Neural progenitor cell (in vitro differentiated cells): ENCODE data around the gene ZNF516. TPM values are rescaled to one million over a fixed set of nuclear protein-coding genes. Genes with fewer than 3 reads are reported as not detected.

ENCODE experiments used
- DNase-seq: peaks from one replicate; pipeline ENCODE4 v3.0.0-alpha.2; 2016; ENCODE audit warnings: low spot score
- H2AFZ ChIP-seq: fragments of 200-600 bp; sonication (generic); replicated peaks from 2 replicates; pipeline ENCODE4 v1.6.1; 2016; ENCODE audit warnings: antibody characterized with exemption
- H3F3A ChIP-seq: fragments of 200-600 bp; sonication (generic); 2 replicates; pipeline ENCODE4 v1.6.1; 2016; ENCODE audit warnings: antibody characterized with exemption, low read depth
- H3K27ac ChIP-seq: fragments of 200-600 bp; sonication (generic); 2 replicates; pipeline ENCODE4 v1.5.1; 2016; ENCODE audit warnings: mild to moderate bottlenecking
- H3K27me3 ChIP-seq: fragments of 200-600 bp; sonication (generic); 2 replicates; pipeline ENCODE4 v1.6.1; 2016; ENCODE audit warnings: mild to moderate bottlenecking, moderate library complexity
- H3K36me3 ChIP-seq: fragments of 200-600 bp; sonication (generic); 2 replicates; pipeline ENCODE4 v1.5.1; 2016
- H3K4me1 ChIP-seq: fragments of 200-600 bp; sonication (generic); 2 replicates; pipeline ENCODE4 v1.6.1; 2016; ENCODE audit warnings: mixed run types
- H3K4me2 ChIP-seq: fragments of 200-600 bp; sonication (generic); 2 replicates; pipeline ENCODE4 v1.6.1; 2016
- H3K4me3 ChIP-seq: fragments of 200-600 bp; sonication (generic); 2 replicates; pipeline ENCODE4 v1.5.1; 2016
- H3K79me2 ChIP-seq: fragments of 200-600 bp; sonication (generic); 2 replicates; pipeline ENCODE4 v1.6.1; 2016; ENCODE audit warnings: low read depth
- H3K9ac ChIP-seq: fragments of 200-600 bp; sonication (generic); 2 replicates; pipeline ENCODE4 v1.6.1; 2016
- H3K9me3 ChIP-seq: fragments of 200-600 bp; sonication (generic); 2 replicates; pipeline ENCODE4 v1.5.1; 2016; ENCODE audit warnings: low read depth
- H4K20me1 ChIP-seq: fragments of 200-600 bp; sonication (generic); 2 replicates; pipeline ENCODE4 v1.6.1; 2016; ENCODE audit warnings: low read depth
- H3K27ac Mint-ChIP-seq: 3 replicates; pipeline ENCODE4 v1.8.0; 2021; ENCODE audit warnings: mixed read lengths
- H3K27me3 Mint-ChIP-seq: 2 replicates; pipeline ENCODE4 v1.8.0; 2022; ENCODE audit warnings: low read depth, mild to moderate bottlenecking, inconsistent platforms, moderate library complexity, mixed read lengths; ENCODE audit not compliant: insufficient read depth
- H3K36me3 Mint-ChIP-seq: 3 replicates; pipeline ENCODE4 v1.8.0; 2021; ENCODE audit warnings: mixed read lengths
- H3K4me1 Mint-ChIP-seq: 3 replicates; pipeline ENCODE4 v1.8.0; 2021; ENCODE audit warnings: mixed read lengths
- H3K4me3 Mint-ChIP-seq: 3 replicates; pipeline ENCODE4 v1.8.0; 2021; ENCODE audit warnings: mild to moderate bottlenecking, moderate library complexity, mixed read lengths
- H3K9me3 Mint-ChIP-seq: 3 replicates; pipeline ENCODE4 v1.8.0; 2020; ENCODE audit warnings: mixed read lengths
- EZH2 ChIP-seq: fragments of 200-600 bp; sonication (generic); IDR thresholded peaks from 2 replicates; pipeline ENCODE4 v1.6.1; 2017; ENCODE audit warnings: antibody characterized with exemption, mild to moderate bottlenecking, moderate library complexity
- EZH2phosphoT487 ChIP-seq: fragments of 200-600 bp; sonication (generic); IDR thresholded peaks from 2 replicates; pipeline ENCODE4 v1.6.1; 2017; ENCODE audit warnings: antibody characterized with exemption
- total RNA-seq: library from RNA; depleted of rRNA; stranded (reverse); fragments of >200 nt; gene quantifications from 2 replicates; pipeline ENCODE4 v1.2.3, GENCODE V29; 2015; ENCODE audit warnings: low replicate concordance
- TF ChIP-seq, protein P1 (sequence below): fragments of 200-600 bp; sonication (generic); IDR thresholded peaks from 2 replicates; pipeline ENCODE4 v1.5.1; 2017; ENCODE audit warnings: antibody characterized with exemption, mild to moderate bottlenecking

ZNF516 gene
- total RNA-seq, 1 donor from 2014 or later: 45.5 TPM

DNA sequence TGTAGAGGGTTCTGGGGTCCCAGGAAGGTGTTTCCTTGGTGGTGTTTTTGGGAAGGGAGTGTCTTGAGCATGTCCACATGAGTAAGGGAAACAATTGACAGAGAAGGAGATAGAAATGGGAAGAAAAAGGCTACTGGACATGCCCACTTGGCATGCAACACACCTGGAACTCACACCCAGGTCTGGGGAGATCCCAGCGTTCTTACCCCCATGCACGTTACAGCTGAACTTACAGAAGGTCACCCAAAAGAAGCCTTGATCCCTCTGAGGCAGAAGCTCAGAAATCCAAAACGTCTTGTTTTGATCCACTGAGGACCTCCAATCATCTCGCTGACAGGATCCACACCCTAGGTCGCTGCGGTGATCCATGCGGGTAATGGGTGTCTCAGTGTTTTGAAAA is 142.0 kb downstream of the ZNF516 start:
- H3K36me3 Mint-ChIP-seq: peaks cover 43% of the 10 kb centered on the region
- no peaks in the 10 kb centered on the region for H3K79me2 ChIP-seq
- H3K27ac Mint-ChIP-seq: no peak overlapping the region
- no peak for DNase-seq
- H3K36me3 ChIP-seq: no peaks in the 10 kb centered on the region
- no peaks in the 10 kb centered on the region for H3K4me1 ChIP-seq
- no peaks in the 10 kb centered on the region for H4K20me1 ChIP-seq
- H3K27ac ChIP-seq: no peak overlapping the region
- peaks cover 14% of the 10 kb centered on the region for H3K4me1 Mint-ChIP-seq
- TF ChIP-seq, protein P1, sequence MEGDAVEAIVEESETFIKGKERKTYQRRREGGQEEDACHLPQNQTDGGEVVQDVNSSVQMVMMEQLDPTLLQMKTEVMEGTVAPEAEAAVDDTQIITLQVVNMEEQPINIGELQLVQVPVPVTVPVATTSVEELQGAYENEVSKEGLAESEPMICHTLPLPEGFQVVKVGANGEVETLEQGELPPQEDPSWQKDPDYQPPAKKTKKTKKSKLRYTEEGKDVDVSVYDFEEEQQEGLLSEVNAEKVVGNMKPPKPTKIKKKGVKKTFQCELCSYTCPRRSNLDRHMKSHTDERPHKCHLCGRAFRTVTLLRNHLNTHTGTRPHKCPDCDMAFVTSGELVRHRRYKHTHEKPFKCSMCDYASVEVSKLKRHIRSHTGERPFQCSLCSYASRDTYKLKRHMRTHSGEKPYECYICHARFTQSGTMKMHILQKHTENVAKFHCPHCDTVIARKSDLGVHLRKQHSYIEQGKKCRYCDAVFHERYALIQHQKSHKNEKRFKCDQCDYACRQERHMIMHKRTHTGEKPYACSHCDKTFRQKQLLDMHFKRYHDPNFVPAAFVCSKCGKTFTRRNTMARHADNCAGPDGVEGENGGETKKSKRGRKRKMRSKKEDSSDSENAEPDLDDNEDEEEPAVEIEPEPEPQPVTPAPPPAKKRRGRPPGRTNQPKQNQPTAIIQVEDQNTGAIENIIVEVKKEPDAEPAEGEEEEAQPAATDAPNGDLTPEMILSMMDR: no peak
- TF ChIP-seq EZH2phosphoT487: no peak
- no peak for TF ChIP-seq EZH2
- peaks cover 27% of the 10 kb centered on the region for H3K9me3 Mint-ChIP-seq
- H2AFZ ChIP-seq: no peak overlapping the region
- H3K4me3 Mint-ChIP-seq: no peak overlapping the region
- H3K27me3 Mint-ChIP-seq: peaks cover 15% of the 10 kb centered on the region
- no peaks in the 10 kb centered on the region for H3K27me3 ChIP-seq
- no peaks in the 10 kb centered on the region for H3K9me3 ChIP-seq
- H3K4me3 ChIP-seq: no peak overlapping the region
- no peak overlapping the region for H3K4me2 ChIP-seq
- no peak overlapping the region for H3K9ac ChIP-seq
- H3F3A ChIP-seq: peaks cover 8% of the 10 kb centered on the region

DNA sequence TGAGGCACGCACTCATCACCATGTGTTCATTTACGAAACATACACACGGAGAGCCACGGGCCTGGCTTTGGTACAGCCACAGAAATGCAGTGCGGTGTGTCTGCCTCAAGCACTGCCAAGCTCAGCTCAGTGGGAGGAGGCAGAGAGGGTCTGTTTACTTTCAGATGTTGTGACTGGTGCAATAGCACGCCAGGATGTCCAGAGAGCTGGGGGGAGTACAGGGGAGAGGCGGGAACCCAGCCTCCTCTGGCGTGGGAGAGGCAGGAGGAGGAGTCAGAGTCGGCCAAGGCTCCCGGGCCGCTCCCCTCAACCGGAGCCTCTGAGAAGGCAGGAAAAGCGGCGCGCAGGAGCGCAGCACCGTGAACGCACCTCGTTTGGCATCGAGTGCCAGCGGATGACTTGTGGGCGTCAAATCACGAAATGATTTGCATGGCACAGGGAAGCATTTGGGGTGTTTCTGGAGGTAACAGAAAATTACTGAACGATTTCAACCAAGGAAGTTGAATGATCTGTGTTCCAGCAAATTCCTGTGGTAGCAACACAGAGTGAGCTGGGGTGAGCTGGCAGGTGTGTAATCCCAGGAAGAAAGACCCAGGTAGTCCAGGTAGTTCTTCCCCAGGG is 143.0 kb downstream of the ZNF516 start:
- TF ChIP-seq, protein P1: no peak
- TF ChIP-seq EZH2: no peak
- Mint-ChIP-seq H3K27me3 (peaks cover 15% of the 10 kb centered on the region), H3K27ac (no peak overlapping the region), H3K9me3 (peaks cover 27% of the 10 kb centered on the region), H3K36me3 (peaks cover 37% of the 10 kb centered on the region), H3K4me3 (no peak overlapping the region), H3K4me1 (peaks cover 16% of the 10 kb centered on the region)
- Histone ChIP-seq H3K4me1 (no peaks in the 10 kb centered on the region), H3K9ac (no peak overlapping the region), H4K20me1 (no peaks in the 10 kb centered on the region), H3K79me2 (no peaks in the 10 kb centered on the region), H3K4me2 (no peak overlapping the region), H3K36me3 (no peaks in the 10 kb centered on the region), H3K27ac (no peak overlapping the region), H2AFZ (no peak overlapping the region), H3K27me3 (no peaks in the 10 kb centered on the region), H3K4me3 (no peak overlapping the region), H3K9me3 (no peaks in the 10 kb centered on the region), H3F3A (peaks cover 8% of the 10 kb centered on the region)
- no peak for DNase-seq

DNA sequence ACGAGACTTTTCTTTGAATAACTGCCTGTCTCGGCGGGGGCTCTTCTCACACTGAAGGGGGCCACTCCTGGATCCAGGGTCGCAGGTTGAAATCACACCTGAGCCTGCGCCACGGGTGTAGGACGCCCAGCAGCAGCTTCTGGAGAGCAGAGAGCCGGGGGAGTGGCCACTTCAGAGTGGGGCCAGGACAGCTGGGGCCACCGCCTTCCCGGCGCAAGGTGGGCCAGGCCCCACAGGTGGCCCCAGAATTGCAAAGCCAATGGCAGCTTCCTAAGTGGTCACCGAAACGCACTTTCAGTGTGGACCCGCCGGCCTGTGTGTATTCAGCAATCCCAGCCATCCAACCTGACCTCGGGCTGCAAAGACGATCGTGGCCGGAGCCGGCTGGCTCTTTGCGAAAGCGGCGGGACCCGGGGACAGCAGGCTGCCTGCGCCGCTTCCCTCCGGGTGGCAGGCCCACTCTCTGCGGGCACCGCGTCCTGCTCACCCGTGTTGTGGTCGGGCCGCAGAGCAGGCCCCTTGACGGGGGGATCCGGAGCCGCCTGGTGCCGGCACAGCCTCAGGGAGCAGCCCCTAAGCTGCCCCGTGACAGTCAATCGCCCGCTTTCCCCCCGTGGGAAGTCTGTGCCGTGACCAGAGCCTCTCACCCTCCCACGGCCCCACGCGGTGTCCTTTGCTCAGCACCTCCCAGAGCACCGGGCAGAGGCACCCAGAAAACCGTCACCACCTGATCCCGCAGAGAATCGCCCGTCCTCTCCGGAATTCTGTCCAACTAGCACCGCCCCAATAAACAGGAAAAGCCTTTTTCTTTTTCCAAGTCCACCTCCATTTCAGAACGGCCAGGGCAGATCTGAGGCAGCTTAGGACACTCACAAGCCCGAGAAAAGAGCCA is 144.7 kb downstream of the ZNF516 start:
- H4K20me1 ChIP-seq: no peaks in the 10 kb centered on the region
- H3F3A ChIP-seq: peaks cover 8% of the 10 kb centered on the region
- no peaks in the 10 kb centered on the region for H3K79me2 ChIP-seq
- no peaks in the 10 kb centered on the region for H3K9me3 ChIP-seq
- H3K4me2 ChIP-seq: no peak overlapping the region
- no peaks in the 10 kb centered on the region for H3K36me3 ChIP-seq
- no peak overlapping the region for H3K9ac ChIP-seq
- Mint-ChIP-seq H3K27me3 (peaks cover 11% of the 10 kb centered on the region), H3K9me3 (peaks cover 19% of the 10 kb centered on the region), H3K27ac (no peak overlapping the region), H3K36me3 (peaks cover 20% of the 10 kb centered on the region), H3K4me1 (peaks cover 16% of the 10 kb centered on the region), H3K4me3 (no peak overlapping the region)
- H3K27me3 ChIP-seq: no peaks in the 10 kb centered on the region
- no peak for TF ChIP-seq EZH2phosphoT487
- TF ChIP-seq, protein P1: no peak
- TF ChIP-seq EZH2: no peak
- H3K4me1 ChIP-seq: no peaks in the 10 kb centered on the region
- no peak overlapping the region for H3K4me3 ChIP-seq
- no peak overlapping the region for H3K27ac ChIP-seq
- H2AFZ ChIP-seq: no peak overlapping the region
- DNase-seq: no peak
